HG02970 (cell line): ENCODE measurements around the gene CCNL1.
"Not testable (repeated sequence)": the region's sequence is repeated elsewhere in the genome, so short reads cannot be mapped to it uniquely, and the experiment has no call there.

Experiments
- ATAC-seq: cut with Tn5 transposase; IDR thresholded peaks from one replicate; pipeline ENCODE4 v1.9.1; 2021; ENCODE audit warnings: mild to moderate bottlenecking, moderate library complexity, moderate number of reproducible peaks; ENCODE audit not compliant: unreplicated experiment, low FRiP score

CCNL1 gene

GRCh38 chr3:157159762-157160657, at the start of gene CCNL1:
Gene CCNL1, minus strand, starts transcription at chr3:157160147. Its CDS starts 53 bp downstream, at chr3:157160094.
- peak; percentile 84 for ATAC-seq

DNA sequence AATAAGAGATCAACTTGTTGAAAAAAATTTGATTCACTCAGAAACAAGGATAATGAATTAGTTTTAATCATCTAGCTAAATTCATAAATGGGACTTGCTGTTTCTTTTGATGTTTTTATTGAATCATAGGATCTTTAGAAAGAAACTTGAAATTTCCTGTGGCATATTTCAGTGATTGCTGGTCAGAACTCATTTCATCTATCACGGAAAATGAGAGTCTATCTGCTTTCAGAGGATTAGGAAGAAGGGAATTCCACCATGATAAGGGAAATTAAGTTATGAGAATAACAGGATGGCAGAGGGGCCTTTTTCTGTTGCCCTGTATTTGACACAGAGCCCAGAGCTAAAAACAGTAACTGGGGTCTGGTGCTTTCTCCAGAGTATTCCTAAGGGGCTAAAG, 44.9 kb upstream of the CCNL1 start:
- no peak for ATAC-seq

DNA sequence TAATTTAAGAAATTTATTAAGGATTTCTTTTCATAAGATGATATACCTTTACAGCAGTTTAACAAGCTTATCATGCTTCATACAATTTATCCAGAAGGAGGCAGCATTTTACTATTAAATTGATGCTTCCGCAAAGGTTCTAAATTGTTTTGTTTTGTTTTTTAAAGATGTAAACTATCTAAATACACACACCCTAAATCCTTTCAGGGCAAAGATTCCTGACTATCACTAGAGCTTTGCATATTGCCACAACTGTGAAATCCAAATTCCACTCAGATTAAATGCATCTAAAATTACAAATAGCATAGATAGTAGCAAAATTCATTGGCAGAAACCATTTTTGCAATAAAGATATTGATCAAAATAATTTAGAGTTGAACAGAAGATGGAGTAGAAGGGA, 44.5 kb upstream of the CCNL1 start:
- no peak for ATAC-seq

GRCh38 chr3:157201648-157202278, 41.8 kb upstream of the CCNL1 start:
- no peak for ATAC-seq

- ATAC-seq: no peak
These were observed 39.9 kb upstream of the CCNL1 start for GRCh38 chr3:157199841-157200240.

DNA sequence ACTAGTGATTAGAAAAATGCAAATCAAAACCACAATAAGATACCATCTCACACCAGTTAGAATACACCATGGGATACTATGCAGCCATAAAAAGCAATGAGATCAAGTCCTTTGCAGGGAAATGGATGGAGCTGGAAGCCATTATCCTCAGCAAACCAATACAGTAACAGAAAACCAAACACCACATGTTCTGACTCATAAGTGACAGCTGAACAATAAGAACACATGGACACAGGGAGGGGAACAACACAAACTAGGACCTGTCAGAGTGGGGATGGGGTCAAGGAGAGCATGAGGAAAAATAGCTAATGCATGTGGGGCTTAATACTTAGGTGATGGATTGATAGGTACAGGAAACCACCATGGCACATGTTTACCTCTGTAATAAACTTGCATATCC, 36.0 kb upstream of the CCNL1 start:
- no peak for ATAC-seq

DNA sequence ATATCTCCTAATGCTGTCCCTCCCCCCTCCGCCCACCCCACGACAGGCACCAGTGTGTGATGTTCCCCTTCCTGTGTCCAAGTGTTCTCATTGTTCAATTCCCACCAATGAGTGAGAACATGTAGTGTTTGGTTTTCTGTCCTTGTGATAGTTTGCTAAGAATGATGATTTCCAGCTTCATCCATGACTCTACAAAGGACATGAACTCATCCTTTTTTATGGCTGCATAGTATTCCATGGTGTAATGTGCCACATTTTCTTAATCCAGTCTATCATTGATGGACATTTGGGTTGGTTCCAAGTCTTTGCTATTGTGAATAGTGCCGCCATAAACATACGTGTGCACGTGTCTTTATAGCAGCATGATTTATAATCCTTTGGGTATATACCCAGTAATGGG, 31.2 kb upstream of the CCNL1 start:
- not testable (repeated sequence) for ATAC-seq

GRCh38 chr3:157190380-157190872, 30.5 kb upstream of the CCNL1 start:
- no peak for ATAC-seq

- no peak for ATAC-seq
These were observed 28.4 kb upstream of the CCNL1 start for GRCh38 chr3:157188391-157188790.

- ATAC-seq: no peak
These were observed 22.9 kb upstream of the CCNL1 start for GRCh38 chr3:157182879-157183278.

DNA sequence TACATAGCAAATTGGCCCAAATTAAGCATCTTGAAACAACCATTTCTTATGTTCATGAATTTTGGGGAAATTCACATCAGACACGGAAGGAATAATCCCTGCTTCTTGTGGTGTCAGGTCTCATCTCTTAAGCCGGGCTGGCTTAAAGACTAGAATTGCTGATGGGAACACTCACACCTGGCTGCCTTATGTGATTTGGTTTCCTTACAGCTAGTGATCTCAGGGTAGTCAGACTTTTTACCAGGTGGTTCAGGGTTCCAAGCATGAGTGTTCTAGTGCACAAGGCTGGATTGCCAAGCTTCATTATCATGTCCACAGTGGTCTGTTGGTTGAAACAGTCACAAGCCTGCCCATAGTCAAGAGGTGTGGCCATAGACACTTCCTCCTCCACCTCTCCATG, 20.3 kb upstream of the CCNL1 start:
- no peak for ATAC-seq

- no peak for ATAC-seq
These were observed 19.4 kb upstream of the CCNL1 start for GRCh38 chr3:157179365-157179803.

DNA sequence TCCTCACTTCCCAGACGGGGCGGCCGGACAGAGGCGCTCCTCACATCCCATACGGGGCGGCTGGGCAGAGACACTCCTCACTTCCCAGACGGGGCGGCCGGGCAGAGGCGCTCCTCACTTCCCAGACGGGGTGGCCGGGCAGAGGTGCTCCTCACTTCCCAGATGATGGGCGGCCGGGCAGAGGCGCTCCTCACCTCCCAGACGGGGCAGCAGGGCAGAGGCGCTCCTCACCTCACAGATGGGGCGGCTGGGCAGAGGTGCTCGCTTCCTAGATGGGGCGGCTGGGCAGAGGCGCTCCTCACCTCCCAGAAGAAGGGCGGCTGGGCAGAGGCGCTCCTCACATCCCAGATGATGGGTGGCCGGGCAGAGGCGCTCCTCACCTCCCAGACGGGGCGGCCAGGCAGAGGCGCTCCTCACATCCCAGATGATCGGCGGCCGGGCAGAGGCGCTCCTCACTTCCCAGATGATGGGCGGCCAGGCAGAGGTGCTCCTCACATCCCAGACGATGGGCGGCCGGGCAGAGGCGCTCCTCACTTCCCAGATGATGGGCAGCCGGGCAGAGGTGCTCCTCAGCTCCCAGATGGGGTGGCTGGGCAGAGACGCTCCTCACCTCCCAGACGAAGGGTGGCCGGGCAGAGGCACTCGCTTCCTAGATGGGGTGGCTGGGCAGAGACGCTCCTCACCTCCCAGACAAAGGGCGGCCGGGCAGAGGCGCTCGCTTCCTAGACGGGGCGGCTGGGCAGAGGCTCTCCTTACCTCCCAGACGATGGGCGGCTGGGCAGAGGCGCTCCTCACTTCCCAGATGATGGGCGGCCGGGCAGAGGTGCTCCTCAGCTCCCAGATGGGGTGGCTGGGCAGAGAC, 18.8 kb upstream of the CCNL1 start:
- ATAC-seq: not testable (repeated sequence)

DNA sequence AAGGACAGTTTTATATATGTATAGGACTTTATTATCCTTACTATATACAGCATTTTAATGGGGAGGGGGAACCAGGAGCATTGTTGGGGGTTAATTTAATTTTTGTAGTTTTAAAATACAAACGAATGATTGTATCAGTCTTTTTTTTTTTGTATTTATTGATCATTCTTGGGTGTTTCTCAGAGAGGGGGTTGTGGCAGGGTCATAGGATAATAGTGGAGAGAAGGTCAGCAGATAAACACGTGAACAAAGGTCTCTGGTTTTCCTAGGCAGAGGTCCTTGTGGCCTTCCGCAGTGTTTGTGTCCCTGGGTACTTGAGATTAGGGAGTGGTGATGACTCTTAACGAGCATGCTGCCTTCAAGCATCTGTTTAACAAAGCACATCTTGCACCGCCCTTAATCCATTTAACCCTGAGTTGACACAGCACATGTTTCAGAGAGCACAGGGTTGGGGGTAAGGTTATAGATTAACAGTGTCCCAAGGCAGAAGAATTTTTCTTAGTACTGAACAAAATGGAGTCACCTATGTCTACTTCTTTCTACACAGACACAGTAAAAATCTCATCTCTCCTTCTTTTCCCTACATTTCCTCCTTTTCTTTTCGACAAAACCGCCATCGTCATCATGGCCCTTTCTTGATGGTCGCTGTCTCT, 18.0 kb upstream of the CCNL1 start:
- not testable (repeated sequence) for ATAC-seq

DNA sequence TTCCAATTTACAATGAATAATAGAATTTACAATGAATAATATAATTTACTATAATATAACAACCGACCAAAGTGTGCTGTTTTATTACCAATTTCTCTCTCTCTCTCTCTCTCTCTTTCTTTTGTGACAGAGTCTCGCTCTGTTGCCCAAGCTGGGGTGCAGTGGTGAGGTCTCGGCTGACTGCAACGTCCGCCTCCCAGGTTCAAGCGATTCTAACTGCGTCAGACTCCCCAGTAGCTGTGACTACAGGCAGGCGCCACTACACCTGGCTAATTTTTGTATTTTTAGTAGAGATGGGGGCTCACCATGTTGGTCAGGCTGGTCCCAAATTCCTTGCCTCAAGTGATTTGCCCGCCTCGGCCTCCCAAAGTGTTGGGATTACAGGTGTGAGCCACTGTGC, 17.0 kb upstream of the CCNL1 start:
- ATAC-seq: no peak

DNA sequence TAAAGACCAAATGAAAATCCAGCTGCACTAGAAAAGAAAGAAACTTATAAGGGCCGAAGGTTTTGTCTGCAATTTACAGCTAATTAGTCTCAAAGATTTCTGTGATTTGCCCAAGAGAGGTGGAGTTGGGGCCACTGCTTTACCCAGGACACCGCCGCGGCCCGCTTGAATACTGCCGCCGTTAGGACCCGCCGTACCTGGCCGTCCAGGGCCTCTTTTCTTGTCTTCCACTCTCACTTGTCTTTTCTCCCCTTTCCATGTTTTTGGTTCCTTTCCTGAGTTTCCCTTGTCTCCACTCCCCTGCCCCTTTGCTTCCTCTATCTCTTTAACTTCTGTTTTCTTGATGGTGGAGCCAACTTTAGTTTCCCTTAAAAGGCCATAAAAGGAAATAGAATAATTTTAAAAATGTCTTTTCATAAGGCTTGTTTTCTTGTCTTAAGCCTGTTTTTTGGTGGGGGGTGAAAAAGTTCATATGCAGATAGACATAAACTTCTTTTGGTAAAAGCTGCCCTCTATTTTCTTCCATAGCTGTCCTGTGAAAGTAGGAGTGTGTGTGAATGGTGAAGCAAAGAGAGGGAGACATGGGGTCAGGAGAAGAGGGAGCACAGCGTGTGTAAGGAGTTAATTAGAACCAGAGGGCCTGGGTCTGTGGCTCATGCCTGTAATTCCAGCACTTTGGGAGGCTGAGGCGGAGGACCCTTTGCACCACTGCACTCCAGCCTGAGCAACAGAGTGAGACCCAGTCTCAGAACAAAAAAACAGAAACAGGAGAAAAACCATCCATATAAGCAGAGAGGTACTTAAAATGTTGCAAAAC, 16.0 kb upstream of the CCNL1 start:
- no peak for ATAC-seq

DNA sequence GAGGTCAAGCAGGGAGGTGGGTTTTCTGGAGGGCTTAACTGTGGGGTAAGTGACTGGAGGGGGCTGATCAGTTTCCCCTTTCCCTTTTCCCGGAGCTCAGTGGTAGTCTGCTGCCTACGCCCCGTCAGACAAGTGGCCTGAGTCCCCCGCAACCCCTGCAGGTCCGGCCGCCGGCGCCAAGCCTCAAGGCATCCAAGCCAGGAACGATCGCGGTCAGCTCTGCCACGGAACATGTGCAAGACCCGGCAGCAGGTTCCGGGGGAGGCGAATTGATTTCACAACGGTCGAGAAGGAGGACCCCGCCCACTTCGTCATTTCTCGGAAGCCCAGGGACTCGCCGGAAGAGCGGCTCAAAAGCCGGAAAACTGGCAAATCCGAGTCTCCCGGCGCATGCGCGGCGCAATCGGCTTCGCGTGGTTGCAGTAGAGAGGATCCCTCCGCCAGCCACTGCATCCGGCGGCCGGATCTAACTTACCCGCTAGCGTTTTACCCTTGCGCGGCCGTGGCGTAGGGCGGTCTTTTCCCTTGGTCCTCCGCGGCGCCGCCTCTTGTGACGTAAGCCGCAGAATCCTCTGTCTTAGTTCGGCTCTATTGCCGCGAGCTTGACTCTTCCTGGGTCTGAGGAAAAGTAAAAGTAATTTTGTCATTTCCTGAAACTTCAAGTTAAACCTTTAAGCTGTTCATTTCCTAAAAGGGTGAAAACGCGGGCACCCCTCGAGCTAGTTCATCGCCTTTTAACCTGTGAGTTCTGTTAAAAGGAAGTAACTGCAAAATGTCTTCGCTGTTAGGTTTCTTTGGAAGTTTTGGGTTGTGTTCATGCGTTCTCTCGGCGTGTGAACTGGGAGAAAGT, 14.9 kb upstream of the CCNL1 start:
- peak; percentile 98 for ATAC-seq

- ATAC-seq: no peak
These were observed 14.3 kb upstream of the CCNL1 start for GRCh38 chr3:157174290-157174648.

DNA sequence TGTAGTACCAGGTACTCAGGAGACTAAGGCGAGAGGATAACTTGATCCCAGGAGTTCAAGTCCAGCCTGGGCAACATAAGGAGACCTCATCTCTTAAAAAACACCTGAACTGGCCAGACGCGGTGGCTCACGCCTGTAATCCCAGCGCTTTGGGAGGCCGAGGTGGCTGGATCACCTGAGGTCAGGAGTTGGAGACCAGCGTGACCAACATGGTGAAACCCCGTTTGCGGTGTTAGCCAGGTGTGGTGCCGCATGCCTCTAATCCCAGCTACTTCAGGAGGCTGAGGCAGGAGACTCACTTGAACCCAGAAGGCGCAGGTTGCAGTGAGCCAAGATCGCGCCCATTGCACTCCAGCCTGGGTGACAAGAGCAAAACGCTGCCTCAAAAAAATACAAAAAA, 13.4 kb upstream of the CCNL1 start:
- not testable (repeated sequence) for ATAC-seq
